ENCODE data around the gene JPH3. TPM values are rescaled to one million over a fixed set of nuclear protein-coding genes. Genes with fewer than 3 reads are reported as not detected.
"Not testable (repeated sequence)": the region's sequence is repeated elsewhere in the genome, so short reads cannot be mapped to it uniquely, and the experiment has no call there.

The JPH3 gene
- total RNA-seq, 2 experiments from 2014 or later = 0.07 to 0.09 TPM

GRCh38 chr16:87725596-87726235 lies 123.4 kb downstream of the JPH3 start:
- Mint-ChIP-seq H3K27me3 (no peaks in the 10 kb centered on the region), H3K36me3 (ENCODE audit: low read depth) (peaks cover 60% of the 10 kb centered on the region), H3K4me1 (ENCODE audit: low read depth) (peaks cover 11% of the 10 kb centered on the region), H3K4me3 (no peak overlapping the region), H3K27ac (no peak overlapping the region), H3K9me3 (no peaks in the 10 kb centered on the region)
- TF ChIP-seq CTCF (IDR thresholded peaks at IDR 0.05) = no peak
- DNase-seq (no peak), ATAC-seq (no peak)
- CTCF ChIA-PET = no interaction called here
- POLR2A ChIA-PET = no interaction called here
- intact Hi-C loops (cut with micrococcal nuclease) = no loop called here

DNA sequence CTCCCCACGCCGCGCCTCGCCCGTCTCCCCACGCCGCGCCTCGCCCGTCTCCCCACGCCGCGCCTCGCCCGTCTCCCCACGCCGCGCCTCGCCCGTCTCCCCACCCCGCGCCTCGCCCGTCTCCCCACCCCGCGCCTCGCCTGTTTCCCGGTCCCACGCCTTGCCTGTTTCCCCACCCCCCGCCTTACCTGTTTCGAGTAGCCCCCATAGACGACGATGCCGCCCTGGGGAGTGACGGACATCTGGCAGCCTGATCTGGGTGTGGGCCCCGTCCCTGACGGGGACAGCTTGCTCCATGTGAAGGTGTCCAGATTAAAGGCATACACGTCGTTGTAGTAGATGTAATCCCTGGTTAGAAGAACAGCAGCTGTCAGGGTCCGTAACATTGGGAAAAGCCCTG lies 124.3 kb downstream of the JPH3 start:
- H3K4me3 Mint-ChIP-seq; POLR2A ChIA-PET; CTCF ChIA-PET; DNase-seq; ATAC-seq; intact Hi-C loops (cut with micrococcal nuclease); H3K9me3 Mint-ChIP-seq; H3K27me3 Mint-ChIP-seq; H3K27ac Mint-ChIP-seq: not testable (repeated sequence)
- Mint-ChIP-seq H3K4me1 (ENCODE audit: low read depth) (peaks cover 11% of the 10 kb centered on the region), H3K36me3 (ENCODE audit: low read depth) (peaks cover 65% of the 10 kb centered on the region)

GRCh38 chr16:87727346-87727745 lies 125.0 kb downstream of the JPH3 start:
- ATAC-seq (no peak), DNase-seq (no peak)
- Mint-ChIP-seq H3K4me3 (no peak overlapping the region), H3K27me3 (no peaks in the 10 kb centered on the region), H3K4me1 (ENCODE audit: low read depth) (peaks cover 11% of the 10 kb centered on the region), H3K9me3 (no peaks in the 10 kb centered on the region), H3K36me3 (ENCODE audit: low read depth) (peaks cover 60% of the 10 kb centered on the region), H3K27ac (no peak overlapping the region)
- intact Hi-C loops (cut with micrococcal nuclease) = no loop called here
- POLR2A ChIA-PET = no interaction called here
- CTCF ChIA-PET = no interaction called here
- no peak for TF ChIP-seq CTCF (IDR thresholded peaks at IDR 0.05)

DNA sequence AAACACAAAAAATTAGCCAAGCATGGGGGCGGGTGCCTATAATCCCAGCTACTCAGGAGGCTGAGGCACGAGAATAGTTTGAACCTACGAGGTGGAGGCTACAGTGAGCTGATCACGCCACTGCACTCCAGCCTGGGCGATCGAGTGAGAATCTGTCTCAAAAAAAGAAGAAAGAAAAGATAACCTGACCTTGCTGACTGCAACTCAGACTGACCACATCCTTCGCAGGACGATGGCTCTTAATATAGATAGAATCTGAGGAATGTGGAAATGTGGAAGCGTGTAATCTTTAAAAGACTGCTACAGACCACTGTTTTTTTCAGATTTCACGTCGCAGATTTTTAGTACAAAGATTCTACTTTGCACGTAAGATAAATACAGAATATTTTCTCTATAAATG lies 125.7 kb downstream of the JPH3 start:
- Mint-ChIP-seq H3K27ac (no peak overlapping the region), H3K9me3 (no peaks in the 10 kb centered on the region), H3K4me1 (ENCODE audit: low read depth) (peaks cover 11% of the 10 kb centered on the region), H3K27me3 (no peaks in the 10 kb centered on the region), H3K4me3 (no peak overlapping the region), H3K36me3 (ENCODE audit: low read depth) (peaks cover 54% of the 10 kb centered on the region)
- ChIA-PET CTCF (no interaction called here), POLR2A (no interaction called here)
- no peak for TF ChIP-seq CTCF (IDR thresholded peaks at IDR 0.05)
- no peak for DNase-seq
- intact Hi-C loops (cut with micrococcal nuclease) = no loop called here
- ATAC-seq = no peak

DNA sequence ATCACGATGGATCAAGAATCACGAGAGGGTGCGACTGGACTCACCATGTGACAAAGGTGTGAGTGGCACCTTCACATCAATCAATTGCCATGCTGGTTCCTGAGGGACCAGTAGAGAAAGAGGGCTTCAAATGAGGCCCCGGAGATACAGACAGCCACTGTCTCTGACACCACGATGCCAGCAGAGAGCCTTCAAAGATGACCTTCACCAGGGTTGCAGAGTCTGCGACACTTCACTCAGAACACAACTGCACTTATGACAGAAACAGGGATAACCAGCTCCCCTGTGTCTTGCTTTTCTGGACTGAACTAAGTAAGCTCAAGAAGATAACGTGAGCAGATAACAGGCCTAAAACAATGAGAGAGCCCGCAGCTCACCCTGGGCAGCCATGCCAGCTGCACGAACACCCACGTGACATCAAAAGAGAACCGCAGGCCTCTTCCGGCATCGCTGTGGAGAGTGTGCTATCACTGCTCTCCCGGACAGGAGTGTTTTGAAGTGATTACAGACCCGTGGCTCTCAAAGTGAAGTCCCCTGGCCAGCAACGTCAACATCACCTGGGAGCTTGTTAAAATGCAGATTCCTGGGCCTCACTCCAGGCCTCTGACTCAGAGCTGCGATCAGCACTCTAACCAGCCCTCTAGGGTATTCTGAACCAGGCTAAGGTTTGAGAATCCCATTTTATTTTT lies 127.1 kb downstream of the JPH3 start:
- Mint-ChIP-seq H3K36me3 (ENCODE audit: low read depth) (peaks cover 51% of the 10 kb centered on the region), H3K9me3 (no peaks in the 10 kb centered on the region), H3K27ac (no peak overlapping the region), H3K27me3 (no peaks in the 10 kb centered on the region), H3K4me3 (no peak overlapping the region), H3K4me1 (ENCODE audit: low read depth) (peaks cover 13% of the 10 kb centered on the region)
- no peak for ATAC-seq
- ChIA-PET POLR2A (interaction anchor here (0.6 to 1.3 kb wide), 2 partner anchors 74 to 242 kb away, joined by 3 read pairs; no protein-coding TSS in a partner anchor), CTCF (no interaction called here)
- intact Hi-C loops (cut with micrococcal nuclease) = no loop called here
- no peak for DNase-seq
- TF ChIP-seq CTCF (IDR thresholded peaks at IDR 0.05) = no peak

Measured in activated CD8-positive, alpha-beta T cell treated with anti-CD3 and anti-CD28 coated beads for 36 hours (primary cell).